Neuronal stem cell (in vitro differentiated cells): ENCODE data around the gene TBC1D5.

Source experiments
- DNase-seq: peaks from one replicate; pipeline ENCODE4 v3.0.0-alpha.2; 2013; ENCODE audit warnings: low spot score
- H2AFZ ChIP-seq: one replicate; pipeline ENCODE4 v1.6.1; 2013; ENCODE audit warnings: mild to moderate bottlenecking, low read length, inconsistent platforms
- H2AK5ac ChIP-seq: 2 replicates; pipeline ENCODE4 v1.6.1; 2013; ENCODE audit warnings: low read depth, mild to moderate bottlenecking, inconsistent platforms, low read length, moderate library complexity, mixed read lengths
- H2BK120ac ChIP-seq: 2 replicates; pipeline ENCODE4 v1.6.1; 2013; ENCODE audit warnings: low read depth, mild to moderate bottlenecking, inconsistent platforms, low read length, moderate library complexity, mixed read lengths
- H2BK12ac ChIP-seq: one replicate; pipeline ENCODE4 v1.6.1; 2013; ENCODE audit warnings: low read length, inconsistent platforms
- H2BK15ac ChIP-seq: 2 replicates; pipeline ENCODE4 v1.6.1; 2013; ENCODE audit warnings: mild to moderate bottlenecking, low read length, inconsistent platforms, mixed read lengths
- H2BK5ac ChIP-seq: one replicate; pipeline ENCODE4 v1.6.1; 2013; ENCODE audit warnings: inconsistent platforms, mild to moderate bottlenecking, low read length, moderate library complexity
- H3K14ac ChIP-seq: one replicate; pipeline ENCODE4 v1.6.1; 2013; ENCODE audit warnings: low read length, inconsistent platforms
- H3K18ac ChIP-seq: 2 replicates; pipeline ENCODE4 v1.6.1; 2013; ENCODE audit warnings: low read length, inconsistent platforms
- H3K23ac ChIP-seq: 2 replicates; pipeline ENCODE4 v1.6.1; 2013; ENCODE audit warnings: low read depth, mild to moderate bottlenecking, mixed read lengths, low read length, inconsistent platforms; ENCODE audit not compliant: poor library complexity
- H3K27ac ChIP-seq: replicated peaks from 3 replicates; pipeline ENCODE4 v1.5.1; 2013; ENCODE audit warnings: low read length, inconsistent platforms
- H3K27me3 ChIP-seq, 3 experiments: 2 replicates each; pipeline ENCODE4 v1.6.1; 2013; ENCODE audit warnings: low read length in 3 of 3, mild to moderate bottlenecking in 2 of 3, inconsistent platforms in 1 of 3, low read depth in 1 of 3, mixed read lengths in 1 of 3, moderate library complexity in 1 of 3; ENCODE audit not compliant: control insufficient read depth in 3 of 3, insufficient read depth in 3 of 3
- H3K36me3 ChIP-seq, 2 donors: replicated peaks in 1 of 2; 2 replicates each; pipeline ENCODE4 v1.6.1; 2013; ENCODE audit warnings: low read length in 2 of 2; ENCODE audit not compliant: control insufficient read depth in 2 of 2, insufficient read depth in 2 of 2
- H3K4ac ChIP-seq: 2 replicates; pipeline ENCODE4 v1.6.1; 2013; ENCODE audit warnings: inconsistent platforms, mild to moderate bottlenecking, low read length, moderate library complexity
- H3K4me1 ChIP-seq, 2 donors: 1 replicate in 1 of 2; 2 replicates in 1 of 2; pipeline ENCODE4 v1.6.1; 2013; ENCODE audit warnings: low read length in 2 of 2, low read depth in 1 of 2; ENCODE audit not compliant: control insufficient read depth in 2 of 2, insufficient read depth in 1 of 2
- H3K4me2 ChIP-seq: one replicate; pipeline ENCODE4 v1.6.1; 2013; ENCODE audit warnings: mild to moderate bottlenecking, low read length, inconsistent platforms; ENCODE audit not compliant: insufficient read depth, poor library complexity, severe bottlenecking
- H3K4me3 ChIP-seq, 2 donors: 2 replicates each; pipeline ENCODE4 v1.5.1; 2013; ENCODE audit warnings: low read length in 2 of 2, mild to moderate bottlenecking in 2 of 2, inconsistent platforms in 1 of 2, moderate library complexity in 1 of 2
- H3K79me1 ChIP-seq: one replicate; pipeline ENCODE4 v1.6.1; 2013; ENCODE audit warnings: low read depth, mild to moderate bottlenecking, inconsistent platforms, low read length, moderate library complexity
- H3K9ac ChIP-seq: one replicate; pipeline ENCODE4 v1.6.1; 2013; ENCODE audit warnings: mild to moderate bottlenecking, low read depth, low read length, inconsistent platforms; ENCODE audit not compliant: poor library complexity
- H3K9me3 ChIP-seq, 2 donors: replicated peaks in 1 of 2; 2 replicates each; pipeline versions ENCODE3 to v1.6.1; 2013; ENCODE audit warnings: low read length in 2 of 2, mild to moderate bottlenecking in 2 of 2, inconsistent platforms in 1 of 2, low read depth in 1 of 2, mixed read lengths in 1 of 2, moderate library complexity in 1 of 2; ENCODE audit not compliant: control insufficient read depth in 2 of 2, insufficient read depth in 1 of 2
- H4K8ac ChIP-seq: one replicate; pipeline ENCODE4 v1.6.1; 2013; ENCODE audit warnings: low read depth, mild to moderate bottlenecking, inconsistent platforms, low read length, moderate library complexity
- H4K91ac ChIP-seq: one replicate; pipeline ENCODE4 v1.6.1; 2013; ENCODE audit warnings: low read length, low read depth, mild to moderate bottlenecking, inconsistent platforms; ENCODE audit not compliant: poor library complexity
- WGBS, 2 donors: extraction: QIAGEN DNeasy Blood & Tissue Kit; methylation state at CpG; one replicate each; pipeline ENCODE4 v1.1.7; 2013; ENCODE audit warnings: missing lambda C conversion rate in 2 of 2, mixed read lengths in 1 of 2; ENCODE audit not compliant: insufficient read length in 2 of 2, insufficient replicate concordance in 1 of 2; ENCODE audit errors: extremely low coverage in 2 of 2; 5-methylcytosine and 5-hydroxymethylcytosine counted together

Gene TBC1D5

DNA sequence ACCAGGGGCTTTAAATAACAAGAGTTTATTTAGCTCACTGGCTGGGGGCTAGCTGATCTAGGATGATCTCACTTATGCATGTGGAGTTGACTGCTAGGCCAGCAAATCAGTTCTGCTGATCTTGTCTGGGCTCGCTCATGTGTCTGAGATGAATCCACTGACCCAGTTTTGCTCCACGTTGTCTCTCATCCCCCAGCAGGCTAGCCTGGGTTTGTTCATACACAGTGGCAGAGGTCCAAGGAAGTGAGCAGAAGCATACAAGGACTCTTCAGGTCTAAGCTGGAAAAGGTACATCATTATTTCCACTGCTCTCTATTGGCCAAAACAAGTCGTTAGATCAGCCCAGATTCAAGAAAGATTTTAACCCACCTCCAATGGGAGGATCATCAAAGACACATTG lies 619.7 kb downstream of the TBC1D5 start:
- Histone ChIP-seq H3K9me3 (no peaks in the 10 kb centered on the region), H3K4me3 (no peak overlapping the region), H2BK12ac (no peak overlapping the region), H3K4me2 (no peak overlapping the region), H3K4me1 (no peaks in the 10 kb centered on the region), H3K23ac (no peak overlapping the region), H3K14ac (no peak overlapping the region), H4K91ac (no peak overlapping the region), H3K79me1 (no peaks in the 10 kb centered on the region), H2BK5ac (no peak overlapping the region), H3K9ac (no peak overlapping the region), H2AK5ac (no peak overlapping the region), H3K18ac (no peak overlapping the region), H3K27me3 (no peaks in the 10 kb centered on the region), H2BK15ac (no peak overlapping the region), H2BK120ac (no peak overlapping the region), H3K27ac (no peak overlapping the region), H4K8ac (no peak overlapping the region), H3K36me3 (no peaks in the 10 kb centered on the region), H2AFZ (no peak overlapping the region), H3K4ac (no peak overlapping the region)
- no CpG with 5 or more reads among the region's 3 CpGs for WGBS, 2 donors
- DNase-seq = no peak

DNA sequence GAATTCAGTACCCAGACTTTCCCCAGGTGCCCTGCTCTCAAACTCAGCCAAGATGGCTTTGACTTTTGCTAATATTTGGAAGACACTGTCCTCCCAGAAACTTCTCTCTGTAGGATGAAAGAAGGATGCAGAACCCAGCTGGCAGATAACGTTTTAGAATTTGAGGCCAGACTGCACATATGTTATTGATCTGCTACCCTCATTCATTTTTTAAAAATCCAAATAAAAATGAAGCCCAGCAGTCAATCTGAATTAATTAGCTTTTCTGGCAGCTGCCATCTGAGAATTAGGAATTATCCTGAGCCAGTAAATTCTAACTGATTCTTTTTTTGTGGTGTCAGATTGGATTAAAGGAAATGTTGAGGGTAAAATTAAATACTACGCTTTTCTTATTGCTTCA lies 621.1 kb downstream of the TBC1D5 start:
- Histone ChIP-seq H2BK120ac (no peak overlapping the region), H3K14ac (no peak overlapping the region), H3K36me3 (no peaks in the 10 kb centered on the region), H4K8ac (no peak overlapping the region), H3K27ac (no peak overlapping the region), H3K4me2 (no peak overlapping the region), H2AFZ (no peak overlapping the region), H3K9me3 (no peaks in the 10 kb centered on the region), H4K91ac (no peak overlapping the region), H3K9ac (no peak overlapping the region), H2BK5ac (no peak overlapping the region), H3K79me1 (no peaks in the 10 kb centered on the region), H3K4me1 (no peaks in the 10 kb centered on the region), H3K18ac (no peak overlapping the region), H3K4ac (no peak overlapping the region), H3K23ac (no peak overlapping the region), H3K27me3 (no peaks in the 10 kb centered on the region), H2BK15ac (no peak overlapping the region), H2AK5ac (no peak overlapping the region), H3K4me3 (no peak overlapping the region), H2BK12ac (no peak overlapping the region)
- no CpG with 5 or more reads among the region's 2 CpGs for WGBS, 2 donors
- DNase-seq = no peak

DNA sequence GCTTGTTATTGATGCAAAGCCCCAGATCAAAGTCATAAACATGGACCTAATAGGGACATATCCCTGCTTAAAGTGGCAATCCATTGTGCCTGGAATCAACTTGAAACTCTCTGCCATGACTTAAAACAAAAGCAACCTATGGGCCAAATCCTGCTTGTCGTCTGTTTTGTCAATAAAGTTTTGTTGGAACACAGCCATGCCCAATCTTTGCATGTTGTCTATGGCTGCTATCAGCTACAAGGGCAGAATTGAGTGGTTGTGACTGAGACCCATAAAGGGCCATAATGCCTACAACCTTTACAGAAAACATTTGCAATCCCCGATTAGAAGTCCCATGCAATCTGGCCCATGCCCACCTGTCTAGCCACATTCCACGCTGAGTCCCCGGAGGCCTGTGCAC lies 622.3 kb downstream of the TBC1D5 start:
- Histone ChIP-seq H4K91ac (no peak overlapping the region), H3K4ac (no peak overlapping the region), H3K18ac (no peak overlapping the region), H3K27me3 (no peaks in the 10 kb centered on the region), H3K79me1 (no peaks in the 10 kb centered on the region), H2AK5ac (no peak overlapping the region), H2BK120ac (no peak overlapping the region), H3K4me3 (peak overlapping the region in 1 of 2 donors; percentile 32), H3K4me2 (no peak overlapping the region), H2BK15ac (no peak overlapping the region), H3K23ac (no peak overlapping the region), H2BK12ac (no peak overlapping the region), H4K8ac (no peak overlapping the region), H2AFZ (no peak overlapping the region), H3K4me1 (no peaks in the 10 kb centered on the region), H3K9ac (no peak overlapping the region), H2BK5ac (no peak overlapping the region), H3K36me3 (no peaks in the 10 kb centered on the region), H3K14ac (no peak overlapping the region), H3K27ac (no peak overlapping the region), H3K9me3 (no peaks in the 10 kb centered on the region)
- no CpG with 5 or more reads among the region's 4 CpGs for WGBS, 2 donors
- no peak for DNase-seq

DNA sequence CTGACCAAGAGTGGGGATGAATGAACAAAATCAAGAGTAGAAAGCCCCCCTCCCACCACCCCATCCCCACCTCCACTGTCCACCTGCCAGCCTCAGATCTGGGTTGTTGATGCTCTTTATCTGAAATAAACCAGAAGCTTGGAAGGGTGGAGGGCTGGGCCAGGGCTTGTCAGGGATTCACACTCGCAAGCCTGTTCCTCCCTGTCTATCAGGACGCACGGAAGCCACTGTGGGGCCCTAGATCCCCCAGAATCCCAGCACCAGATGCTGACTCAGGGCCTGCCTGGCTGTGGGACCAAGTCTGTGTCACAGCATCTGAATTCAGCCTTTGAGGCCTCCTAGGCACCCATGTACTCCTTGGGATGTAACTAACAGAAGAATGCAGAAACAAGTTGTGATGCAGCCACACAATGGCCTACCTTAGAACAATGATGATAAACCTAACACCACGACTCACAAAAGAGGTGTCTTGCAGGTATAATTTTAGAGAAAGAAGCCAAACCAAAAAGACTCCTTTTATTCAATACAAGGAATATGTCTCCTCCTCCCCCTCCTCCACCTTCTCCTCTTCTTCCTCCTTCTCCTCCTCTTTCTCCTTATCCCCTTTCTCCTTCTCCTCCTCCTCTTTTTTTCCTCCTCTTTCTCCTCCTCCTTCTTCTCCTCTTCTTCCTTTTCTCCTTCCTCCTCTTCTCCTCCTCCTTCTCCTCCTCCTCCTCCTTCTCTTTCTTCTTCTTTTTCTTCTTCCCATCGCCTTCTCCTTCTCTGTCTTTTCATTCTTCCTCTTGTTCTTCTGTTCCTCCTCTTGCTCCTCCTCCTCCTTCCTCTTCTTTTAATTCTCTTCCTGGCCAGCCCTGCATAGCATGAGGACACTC lies 623.0 kb downstream of the TBC1D5 start:
- Histone ChIP-seq H3K18ac (no peak overlapping the region), H3K27ac (no peak overlapping the region), H3K23ac (no peak overlapping the region), H2AFZ (no peak overlapping the region), H3K4me3 (no peak overlapping the region), H2AK5ac (no peak overlapping the region), H2BK120ac (no peak overlapping the region), H3K4me2 (no peak overlapping the region), H3K9me3 (no peaks in the 10 kb centered on the region), H3K9ac (no peak overlapping the region), H3K36me3 (no peaks in the 10 kb centered on the region), H2BK12ac (no peak overlapping the region), H3K4me1 (no peaks in the 10 kb centered on the region), H3K27me3 (no peaks in the 10 kb centered on the region), H2BK15ac (no peak overlapping the region), H2BK5ac (no peak overlapping the region), H4K91ac (no peak overlapping the region), H3K14ac (no peak overlapping the region), H3K4ac (no peak overlapping the region), H4K8ac (no peak overlapping the region), H3K79me1 (no peaks in the 10 kb centered on the region)
- DNase-seq = no peak
- no CpG with 5 or more reads among the region's 5 CpGs for WGBS, 2 donors
